ENCODE measurements around the gene PXYLP1. TPM values are rescaled to one million over a fixed set of nuclear protein-coding genes. Genes with fewer than 3 reads are reported as not detected.

The PXYLP1 gene
- total and polyA plus RNA-seq, 3 experiments from 2014 or later, result 6.6 to 9.5 (median 7.6) TPM

- no peak for DNase-seq
- Mint-ChIP-seq H3K4me3 (no peak overlapping the region), H3K4me1 (no peaks in the 10 kb centered on the region), H3K27ac (no peak overlapping the region), H3K27me3 (peaks cover 4 to 21% of the 10 kb centered on the region in 2 donors), H3K9me3 (peaks cover under 1 to 3% (median 3%) of the 10 kb centered on the region in 5 donors), H3K36me3 (peaks cover 0 to 18% (median 0%) of the 10 kb centered on the region in 3 donors)
- Histone ChIP-seq H3K4me3 (ENCODE audit: low read length) (no peak overlapping the region), H3K36me3 (ENCODE audit: insufficient read depth, low read length) (no peaks in the 10 kb centered on the region), H3K27ac (ENCODE audit: low read depth, low read length) (no peak overlapping the region), H3K27me3 (ENCODE audit: insufficient read depth, low read length, poor library complexity, severe bottlenecking) (no peaks in the 10 kb centered on the region), H3K9me3 (ENCODE audit: low read length) (no peaks in the 10 kb centered on the region), H3K4me1 (ENCODE audit: insufficient read depth, low read length) (no peaks in the 10 kb centered on the region)
- ChIA-PET POLR2A (no interaction called here), CTCF (no interaction called here)
Observed at GRCh38 chr3:141218162-141218835, 13.3 kb upstream of the PXYLP1 start.

GRCh38 chr3:141218926-141219325 is 12.7 kb upstream of the PXYLP1 start:
- Mint-ChIP-seq H3K9me3 (peaks cover 4 to 9% (median 8%) of the 10 kb centered on the region in 5 donors), H3K27me3 (peaks cover 4 to 21% of the 10 kb centered on the region in 2 donors), H3K36me3 (peaks cover 0 to 24% (median 0%) of the 10 kb centered on the region in 3 donors), H3K27ac (no peak overlapping the region), H3K4me1 (no peaks in the 10 kb centered on the region), H3K4me3 (no peak overlapping the region)
- H3K27me3 ChIP-seq (ENCODE audit: insufficient read depth, low read length, poor library complexity, severe bottlenecking), result no peaks in the 10 kb centered on the region
- no peaks in the 10 kb centered on the region for H3K4me1 ChIP-seq (ENCODE audit: insufficient read depth, low read length)
- DNase-seq, result no peak
- ChIA-PET POLR2A (no interaction called here), CTCF (no interaction called here)
- H3K36me3 ChIP-seq (ENCODE audit: insufficient read depth, low read length), result no peaks in the 10 kb centered on the region
- no peaks in the 10 kb centered on the region for H3K9me3 ChIP-seq (ENCODE audit: low read length)
- H3K27ac ChIP-seq (ENCODE audit: low read depth, low read length), result no peak overlapping the region
- no peak overlapping the region for H3K4me3 ChIP-seq (ENCODE audit: low read length)

- Histone ChIP-seq H3K4me1 (ENCODE audit: insufficient read depth, low read length) (no peaks in the 10 kb centered on the region), H3K9me3 (ENCODE audit: low read length) (no peaks in the 10 kb centered on the region), H3K27ac (ENCODE audit: low read depth, low read length) (no peak overlapping the region), H3K4me3 (ENCODE audit: low read length) (no peak overlapping the region), H3K27me3 (ENCODE audit: insufficient read depth, low read length, poor library complexity, severe bottlenecking) (no peaks in the 10 kb centered on the region), H3K36me3 (ENCODE audit: insufficient read depth, low read length) (no peaks in the 10 kb centered on the region)
- no peak for DNase-seq
- ChIA-PET POLR2A (no interaction called here), CTCF (interaction anchor here (2.3 kb wide), 1 partner anchor 8 kb away, joined by 10 read pairs; the partner anchor contains the start of gene PXYLP1)
- H3K4me1 Mint-ChIP-seq, result no peaks in the 10 kb centered on the region
- H3K9me3 Mint-ChIP-seq, result peaks cover 5 to 9% (median 8%) of the 10 kb centered on the region in 5 donors
- H3K27me3 Mint-ChIP-seq, result peaks cover under 1 to 4% of the 10 kb centered on the region in 2 donors
- no peak overlapping the region for H3K4me3 Mint-ChIP-seq
- no peak overlapping the region for H3K27ac Mint-ChIP-seq
- peaks cover 0 to 32% (median 0%) of the 10 kb centered on the region in 3 donors for H3K36me3 Mint-ChIP-seq
Observed at GRCh38 chr3:141223673-141224166, 7.9 kb upstream of the PXYLP1 start.

- Mint-ChIP-seq H3K27me3 (peaks cover 0 to 2% of the 10 kb centered on the region in 2 donors), H3K4me1 (peaks cover 11 to 15% (median 12%) of the 10 kb centered on the region in 3 donors), H3K36me3 (peaks cover 0 to 32% (median 2%) of the 10 kb centered on the region in 3 donors), H3K27ac (no peak overlapping the region), H3K4me3 (peak overlapping the region in 1 of 7 donors; percentile 59), H3K9me3 (peaks cover 5 to 9% (median 8%) of the 10 kb centered on the region in 5 donors)
- H3K27me3 ChIP-seq (ENCODE audit: insufficient read depth, low read length, poor library complexity, severe bottlenecking), result no peaks in the 10 kb centered on the region
- H3K36me3 ChIP-seq (ENCODE audit: insufficient read depth, low read length), result no peaks in the 10 kb centered on the region
- peaks cover 12% of the 10 kb centered on the region for H3K4me1 ChIP-seq (ENCODE audit: insufficient read depth, low read length)
- H3K27ac ChIP-seq (ENCODE audit: low read depth, low read length), result no peak overlapping the region
- DNase-seq, result no peak
- no peak overlapping the region for H3K4me3 ChIP-seq (ENCODE audit: low read length)
- POLR2A ChIA-PET, result no interaction called here
- CTCF ChIA-PET, result no interaction called here
- H3K9me3 ChIP-seq (ENCODE audit: low read length), result no peaks in the 10 kb centered on the region
Observed at GRCh38 chr3:141225939-141226338, 5.7 kb upstream of the PXYLP1 start.

- peaks cover 5 to 9% (median 6%) of the 10 kb centered on the region in 5 donors for H3K9me3 Mint-ChIP-seq
- Histone ChIP-seq H3K4me1 (ENCODE audit: insufficient read depth, low read length) (peaks cover 12% of the 10 kb centered on the region), H3K36me3 (ENCODE audit: insufficient read depth, low read length) (no peaks in the 10 kb centered on the region), H3K9me3 (ENCODE audit: low read length) (no peaks in the 10 kb centered on the region), H3K27ac (ENCODE audit: low read depth, low read length) (no peak overlapping the region), H3K27me3 (ENCODE audit: insufficient read depth, low read length, poor library complexity, severe bottlenecking) (no peaks in the 10 kb centered on the region), H3K4me3 (ENCODE audit: low read length) (no peak overlapping the region)
- ChIA-PET POLR2A (no interaction called here), CTCF (no interaction called here)
- H3K4me3 Mint-ChIP-seq, result no peak overlapping the region
- peaks cover 0 to 2% of the 10 kb centered on the region in 2 donors for H3K27me3 Mint-ChIP-seq
- peaks cover 12 to 16% (median 14%) of the 10 kb centered on the region in 3 donors for H3K4me1 Mint-ChIP-seq
- H3K27ac Mint-ChIP-seq, result no peak overlapping the region
- no peak for DNase-seq
- H3K36me3 Mint-ChIP-seq, result peaks cover 0 to 30% (median 4%) of the 10 kb centered on the region in 3 donors
Observed at GRCh38 chr3:141227216-141227615, 4.4 kb upstream of the PXYLP1 start.

- ChIA-PET CTCF (no interaction called here), POLR2A (no interaction called here)
- Mint-ChIP-seq H3K4me3 (no peak overlapping the region), H3K9me3 (peaks cover 5 to 9% (median 6%) of the 10 kb centered on the region in 5 donors), H3K27me3 (peaks cover 0 to 2% of the 10 kb centered on the region in 2 donors), H3K27ac (no peak overlapping the region), H3K36me3 (peaks cover 0 to 25% (median 7%) of the 10 kb centered on the region in 3 donors), H3K4me1 (peaks cover 18 to 21% (median 19%) of the 10 kb centered on the region in 3 donors)
- DNase-seq, result no peak
- Histone ChIP-seq H3K9me3 (ENCODE audit: low read length) (no peaks in the 10 kb centered on the region), H3K27me3 (ENCODE audit: insufficient read depth, low read length, poor library complexity, severe bottlenecking) (no peaks in the 10 kb centered on the region), H3K4me1 (ENCODE audit: insufficient read depth, low read length) (peaks cover 17% of the 10 kb centered on the region), H3K36me3 (ENCODE audit: insufficient read depth, low read length) (no peaks in the 10 kb centered on the region), H3K4me3 (ENCODE audit: low read length) (no peak overlapping the region), H3K27ac (ENCODE audit: low read depth, low read length) (no peak overlapping the region)
Observed at GRCh38 chr3:141227752-141228151, 3.9 kb upstream of the PXYLP1 start.

- H3K27ac Mint-ChIP-seq, result no peak overlapping the region
- no peak overlapping the region for H3K27ac ChIP-seq (ENCODE audit: low read depth, low read length)
Observed at GRCh38 chr3:141228395-141228794, 3.2 kb upstream of the PXYLP1 start.

GRCh38 chr3:141229132-141229531 is 2.5 kb upstream of the PXYLP1 start:
- peaks cover 0 to 2% (median 0%) of the 10 kb centered on the region in 5 donors for H3K9me3 Mint-ChIP-seq
- no peaks in the 10 kb centered on the region for H3K36me3 ChIP-seq (ENCODE audit: insufficient read depth, low read length)
- peak overlapping the region in 5 of 8 donors; percentile 14 to 88 (median 45) for H3K27ac Mint-ChIP-seq
- CTCF ChIA-PET, result no interaction called here
- peaks cover 29% of the 10 kb centered on the region for H3K4me1 ChIP-seq (ENCODE audit: insufficient read depth, low read length)
- peaks cover 29 to 33% (median 31%) of the 10 kb centered on the region in 3 donors for H3K4me1 Mint-ChIP-seq
- no peak overlapping the region for H3K4me3 ChIP-seq (ENCODE audit: low read length)
- H3K27ac ChIP-seq (ENCODE audit: low read depth, low read length), result no peak overlapping the region
- H3K27me3 Mint-ChIP-seq, result peaks cover 0 to 2% of the 10 kb centered on the region in 2 donors
- peak overlapping the region in 4 of 7 donors; percentile 24 to 86 (median 46) for H3K4me3 Mint-ChIP-seq
- peaks cover 0 to 13% (median 7%) of the 10 kb centered on the region in 3 donors for H3K36me3 Mint-ChIP-seq
- no peaks in the 10 kb centered on the region for H3K9me3 ChIP-seq (ENCODE audit: low read length)
- H3K27me3 ChIP-seq (ENCODE audit: insufficient read depth, low read length, poor library complexity, severe bottlenecking), result no peaks in the 10 kb centered on the region
- POLR2A ChIA-PET, result no interaction called here
- DNase-seq, result no peak

More at GRCh38 chr3:141228395-141228794, 3.2 kb upstream of the PXYLP1 start:
- H3K4me3 Mint-ChIP-seq, result peak overlapping the region in 1 of 7 donors; percentile 86
- Histone ChIP-seq H3K9me3 (ENCODE audit: low read length) (no peaks in the 10 kb centered on the region), H3K27me3 (ENCODE audit: insufficient read depth, low read length, poor library complexity, severe bottlenecking) (no peaks in the 10 kb centered on the region), H3K4me3 (ENCODE audit: low read length) (no peak overlapping the region), H3K36me3 (ENCODE audit: insufficient read depth, low read length) (no peaks in the 10 kb centered on the region), H3K4me1 (ENCODE audit: insufficient read depth, low read length) (peaks cover 21% of the 10 kb centered on the region)
- ChIA-PET CTCF (no interaction called here), POLR2A (no interaction called here)
- H3K36me3 Mint-ChIP-seq, result peaks cover 0 to 18% (median 7%) of the 10 kb centered on the region in 3 donors
- H3K4me1 Mint-ChIP-seq, result peaks cover 23 to 25% (median 24%) of the 10 kb centered on the region in 3 donors
- H3K9me3 Mint-ChIP-seq, result peaks cover 1 to 6% (median 5%) of the 10 kb centered on the region in 5 donors
- no peak for DNase-seq
- H3K27me3 Mint-ChIP-seq, result peaks cover 0 to 2% of the 10 kb centered on the region in 2 donors

Data from CD8-positive, alpha-beta memory T cell (primary cell).